ENCODE results near the gene DGAT2. TPM values are rescaled to one million over a fixed set of nuclear protein-coding genes. Genes with fewer than 3 reads are reported as not detected.

The DGAT2 gene
- total RNA-seq, 1 donor from 2014 or later: 7.4 TPM

- no peaks in the 10 kb centered on the region for H3K9me3 ChIP-seq
- ATAC-seq: peak; percentile 59 to 60
- intact Hi-C loops (cut with DNase I): no loop called here
- peak overlapping the region; percentile 95 for H3K27ac ChIP-seq
- TF ChIP-seq CTCF (IDR thresholded peaks at IDR 0.05): no peak
- peak overlapping the region; percentile 93 for H3K4me3 ChIP-seq
- no peaks in the 10 kb centered on the region for H3K36me3 ChIP-seq
- H3K4me1 ChIP-seq: peaks cover 40% of the 10 kb centered on the region
- H3K27me3 ChIP-seq (ENCODE audit: low read depth): no peaks in the 10 kb centered on the region
- DNase-seq: peak; percentile 76
Observed at GRCh38 chr11:75815345-75816168, 47.0 kb downstream of the DGAT2 start.

- H3K9me3 ChIP-seq: no peaks in the 10 kb centered on the region
- no peaks in the 10 kb centered on the region for H3K27me3 ChIP-seq (ENCODE audit: low read depth)
- no peak for TF ChIP-seq CTCF (IDR thresholded peaks at IDR 0.05)
- ATAC-seq (no peak), DNase-seq (no peak)
- intact Hi-C loops (cut with DNase I): no loop called here
- peak overlapping the region; percentile 93 for H3K4me3 ChIP-seq
- H3K36me3 ChIP-seq: no peaks in the 10 kb centered on the region
- peak overlapping the region; percentile 5 for H3K27ac ChIP-seq
- H3K4me1 ChIP-seq: peaks cover 40% of the 10 kb centered on the region
Observed at GRCh38 chr11:75816561-75817239, 48.1 kb downstream of the DGAT2 start.

GRCh38 chr11:75820645-75821044 is 52.1 kb downstream of the DGAT2 start:
- H3K4me3 ChIP-seq: no peak overlapping the region
- H3K27me3 ChIP-seq (ENCODE audit: low read depth): no peaks in the 10 kb centered on the region
- DNase-seq: no peak
- no peak for ATAC-seq
- no peaks in the 10 kb centered on the region for H3K9me3 ChIP-seq
- H3K36me3 ChIP-seq: no peaks in the 10 kb centered on the region
- no peak overlapping the region for H3K27ac ChIP-seq
- intact Hi-C loops (cut with DNase I): no loop called here
- TF ChIP-seq CTCF (IDR thresholded peaks at IDR 0.05): no peak
- peaks cover 67% of the 10 kb centered on the region for H3K4me1 ChIP-seq

GRCh38 chr11:75821202-75821601 is 52.6 kb downstream of the DGAT2 start:
- Histone ChIP-seq H3K36me3 (no peaks in the 10 kb centered on the region), H3K27me3 (ENCODE audit: low read depth) (no peaks in the 10 kb centered on the region), H3K4me3 (no peak overlapping the region), H3K27ac (no peak overlapping the region), H3K4me1 (peaks cover 69% of the 10 kb centered on the region), H3K9me3 (no peaks in the 10 kb centered on the region)
- no peak for TF ChIP-seq CTCF (IDR thresholded peaks at IDR 0.05)
- intact Hi-C loops (cut with DNase I): no loop called here
- no peak for DNase-seq
- ATAC-seq: no peak

GRCh38 chr11:75822541-75822940 is 54.0 kb downstream of the DGAT2 start:
- DNase-seq (no peak), ATAC-seq (no peak)
- Histone ChIP-seq H3K4me3 (no peak overlapping the region), H3K36me3 (no peaks in the 10 kb centered on the region), H3K9me3 (no peaks in the 10 kb centered on the region), H3K27ac (peak overlapping the region; percentile 58), H3K4me1 (peaks cover 68% of the 10 kb centered on the region), H3K27me3 (ENCODE audit: low read depth) (no peaks in the 10 kb centered on the region)
- no peak for TF ChIP-seq CTCF (IDR thresholded peaks at IDR 0.05)
- intact Hi-C loops (cut with DNase I): no loop called here

All from lower lobe of right lung (tissue), 2 donors.